HEK293 (cell line): ENCODE data around the gene TMEM171.

Experiments used
- HOXA7 ChIP-seq: sonication (generic); formaldehyde crosslinking; IDR thresholded peaks from 2 replicates; pipeline ENCODE4 v1.8.1; 2022; ENCODE audit warnings: missing genetic modification reagents, borderline replicate concordance
- SP2 ChIP-seq: fragments of 450-650 bp; formaldehyde crosslinking; IDR thresholded peaks from 2 replicates; pipeline ENCODE4 v1.5.1; 2016; ENCODE audit warnings: missing biosample characterization, missing genetic modification characterization
- ZNF121 ChIP-seq: fragments of 450-650 bp; formaldehyde crosslinking; IDR thresholded peaks from 2 replicates; pipeline ENCODE4 v1.5.1; 2016; ENCODE audit warnings: missing biosample characterization, missing genetic modification characterization
- ZNF600 ChIP-seq: fragments of 450-650 bp; formaldehyde crosslinking; IDR thresholded peaks from 2 replicates; pipeline ENCODE4 v1.5.1; 2016; ENCODE audit warnings: missing biosample characterization, missing genetic modification characterization
- TF ChIP-seq, protein P1 (sequence below): fragments of 450-650 bp; formaldehyde crosslinking; IDR thresholded peaks from 2 replicates; pipeline ENCODE4 v1.5.1; 2016; ENCODE audit warnings: missing biosample characterization, missing genetic modification characterization
- TF ChIP-seq, protein P2 (sequence below): fragments of 450-650 bp; formaldehyde crosslinking; IDR thresholded peaks from 2 replicates; pipeline ENCODE4 v1.5.1; 2016; ENCODE audit warnings: missing biosample characterization, missing genetic modification characterization
- TF ChIP-seq, protein P3 (sequence below): fragments of 450-650 bp; formaldehyde crosslinking; IDR thresholded peaks from 2 replicates; pipeline ENCODE4 v1.5.1; 2016; ENCODE audit warnings: missing biosample characterization, missing genetic modification characterization, low read depth

DNA sequence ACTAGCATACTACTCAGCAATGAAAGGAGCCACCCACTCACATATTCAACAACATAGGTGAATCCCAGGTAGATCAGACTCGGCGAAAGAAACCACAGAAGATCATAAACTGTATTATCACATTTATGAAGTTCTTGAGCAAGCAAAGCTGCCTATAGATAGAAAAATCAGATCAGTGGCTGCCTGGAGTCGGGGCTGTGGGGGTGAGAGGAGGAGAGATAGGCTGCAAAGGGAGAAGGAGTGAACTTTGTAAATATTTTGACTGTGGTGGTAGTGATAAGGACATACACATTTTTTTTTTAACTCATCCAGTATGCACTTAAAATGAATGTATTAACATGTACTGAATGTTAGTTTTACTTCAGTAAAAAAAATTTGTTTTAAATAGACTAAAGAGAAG lies 29.2 kb downstream of the TMEM171 start:
- TF ChIP-seq, protein P1, sequence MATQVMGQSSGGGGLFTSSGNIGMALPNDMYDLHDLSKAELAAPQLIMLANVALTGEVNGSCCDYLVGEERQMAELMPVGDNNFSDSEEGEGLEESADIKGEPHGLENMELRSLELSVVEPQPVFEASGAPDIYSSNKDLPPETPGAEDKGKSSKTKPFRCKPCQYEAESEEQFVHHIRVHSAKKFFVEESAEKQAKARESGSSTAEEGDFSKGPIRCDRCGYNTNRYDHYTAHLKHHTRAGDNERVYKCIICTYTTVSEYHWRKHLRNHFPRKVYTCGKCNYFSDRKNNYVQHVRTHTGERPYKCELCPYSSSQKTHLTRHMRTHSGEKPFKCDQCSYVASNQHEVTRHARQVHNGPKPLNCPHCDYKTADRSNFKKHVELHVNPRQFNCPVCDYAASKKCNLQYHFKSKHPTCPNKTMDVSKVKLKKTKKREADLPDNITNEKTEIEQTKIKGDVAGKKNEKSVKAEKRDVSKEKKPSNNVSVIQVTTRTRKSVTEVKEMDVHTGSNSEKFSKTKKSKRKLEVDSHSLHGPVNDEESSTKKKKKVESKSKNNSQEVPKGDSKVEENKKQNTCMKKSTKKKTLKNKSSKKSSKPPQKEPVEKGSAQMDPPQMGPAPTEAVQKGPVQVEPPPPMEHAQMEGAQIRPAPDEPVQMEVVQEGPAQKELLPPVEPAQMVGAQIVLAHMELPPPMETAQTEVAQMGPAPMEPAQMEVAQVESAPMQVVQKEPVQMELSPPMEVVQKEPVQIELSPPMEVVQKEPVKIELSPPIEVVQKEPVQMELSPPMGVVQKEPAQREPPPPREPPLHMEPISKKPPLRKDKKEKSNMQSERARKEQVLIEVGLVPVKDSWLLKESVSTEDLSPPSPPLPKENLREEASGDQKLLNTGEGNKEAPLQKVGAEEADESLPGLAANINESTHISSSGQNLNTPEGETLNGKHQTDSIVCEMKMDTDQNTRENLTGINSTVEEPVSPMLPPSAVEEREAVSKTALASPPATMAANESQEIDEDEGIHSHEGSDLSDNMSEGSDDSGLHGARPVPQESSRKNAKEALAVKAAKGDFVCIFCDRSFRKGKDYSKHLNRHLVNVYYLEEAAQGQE: no peak
- TF ChIP-seq ZNF600 (no peak), ZNF121 (tag by site-specific recombination) (no peak), SP2 (tag by site-specific recombination) (no peak), HOXA7 (CRISPR knock-in tag) (no peak)
- TF ChIP-seq, protein P2, sequence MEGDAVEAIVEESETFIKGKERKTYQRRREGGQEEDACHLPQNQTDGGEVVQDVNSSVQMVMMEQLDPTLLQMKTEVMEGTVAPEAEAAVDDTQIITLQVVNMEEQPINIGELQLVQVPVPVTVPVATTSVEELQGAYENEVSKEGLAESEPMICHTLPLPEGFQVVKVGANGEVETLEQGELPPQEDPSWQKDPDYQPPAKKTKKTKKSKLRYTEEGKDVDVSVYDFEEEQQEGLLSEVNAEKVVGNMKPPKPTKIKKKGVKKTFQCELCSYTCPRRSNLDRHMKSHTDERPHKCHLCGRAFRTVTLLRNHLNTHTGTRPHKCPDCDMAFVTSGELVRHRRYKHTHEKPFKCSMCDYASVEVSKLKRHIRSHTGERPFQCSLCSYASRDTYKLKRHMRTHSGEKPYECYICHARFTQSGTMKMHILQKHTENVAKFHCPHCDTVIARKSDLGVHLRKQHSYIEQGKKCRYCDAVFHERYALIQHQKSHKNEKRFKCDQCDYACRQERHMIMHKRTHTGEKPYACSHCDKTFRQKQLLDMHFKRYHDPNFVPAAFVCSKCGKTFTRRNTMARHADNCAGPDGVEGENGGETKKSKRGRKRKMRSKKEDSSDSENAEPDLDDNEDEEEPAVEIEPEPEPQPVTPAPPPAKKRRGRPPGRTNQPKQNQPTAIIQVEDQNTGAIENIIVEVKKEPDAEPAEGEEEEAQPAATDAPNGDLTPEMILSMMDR (tag by site-specific recombination): no peak
- TF ChIP-seq, protein P3, sequence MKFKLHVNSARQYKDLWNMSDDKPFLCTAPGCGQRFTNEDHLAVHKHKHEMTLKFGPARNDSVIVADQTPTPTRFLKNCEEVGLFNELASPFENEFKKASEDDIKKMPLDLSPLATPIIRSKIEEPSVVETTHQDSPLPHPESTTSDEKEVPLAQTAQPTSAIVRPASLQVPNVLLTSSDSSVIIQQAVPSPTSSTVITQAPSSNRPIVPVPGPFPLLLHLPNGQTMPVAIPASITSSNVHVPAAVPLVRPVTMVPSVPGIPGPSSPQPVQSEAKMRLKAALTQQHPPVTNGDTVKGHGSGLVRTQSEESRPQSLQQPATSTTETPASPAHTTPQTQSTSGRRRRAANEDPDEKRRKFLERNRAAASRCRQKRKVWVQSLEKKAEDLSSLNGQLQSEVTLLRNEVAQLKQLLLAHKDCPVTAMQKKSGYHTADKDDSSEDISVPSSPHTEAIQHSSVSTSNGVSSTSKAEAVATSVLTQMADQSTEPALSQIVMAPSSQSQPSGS: no peak
